Suppressor macrophage treated with lipopolysaccharide for 1 hour (primary cell): Measurements from ENCODE around the gene FRG2.
A peak's percentile ranks its signal among the peaks of the same experiment; 100 is the strongest.
"Not testable (repeated sequence)": the region's sequence is repeated elsewhere in the genome, so short reads cannot be mapped to it uniquely, and the experiment has no call there.

Source experiments
- DNase-seq, 3 donors: peaks; one replicate each; pipeline ENCODE4 v3.0.0-alpha.2; 2020 to 2022

The FRG2 gene

GRCh38 chr4:190015538-190016368, 11.3 kb downstream of the FRG2 start:
- no peak for DNase-seq

- peak in 1 of 3 donors; percentile 22 for DNase-seq
Measured at GRCh38 chr4:190014771-190015537, 12.1 kb downstream of the FRG2 start.

GRCh38 chr4:189989941-189990340, 37.1 kb downstream of the FRG2 start:
- DNase-seq = not testable (repeated sequence)

- no peak for DNase-seq
Measured at GRCh38 chr4:189988877-189989431, 38.1 kb downstream of the FRG2 start.

- DNase-seq = not testable (repeated sequence)
Measured at GRCh38 chr4:189985651-189986243, 41.3 kb downstream of the FRG2 start.

- DNase-seq = not testable (repeated sequence)
Measured at GRCh38 chr4:189984661-189985060, 42.4 kb downstream of the FRG2 start.

- DNase-seq = not testable (repeated sequence)
Measured at GRCh38 chr4:189983916-189984526, 43.0 kb downstream of the FRG2 start.

GRCh38 chr4:189981970-189982369, 45.1 kb downstream of the FRG2 start:
- DNase-seq = no peak

- DNase-seq = not testable (repeated sequence)
Measured at GRCh38 chr4:189980292-189980691, 46.8 kb downstream of the FRG2 start.

GRCh38 chr4:189979196-189980047, 47.6 kb downstream of the FRG2 start:
- DNase-seq = no peak
